ENCODE data around the gene PLK3.
"Not testable (repeated sequence)": the region's sequence is repeated elsewhere in the genome, so short reads cannot be mapped to it uniquely, and the experiment has no call there.

DNA sequence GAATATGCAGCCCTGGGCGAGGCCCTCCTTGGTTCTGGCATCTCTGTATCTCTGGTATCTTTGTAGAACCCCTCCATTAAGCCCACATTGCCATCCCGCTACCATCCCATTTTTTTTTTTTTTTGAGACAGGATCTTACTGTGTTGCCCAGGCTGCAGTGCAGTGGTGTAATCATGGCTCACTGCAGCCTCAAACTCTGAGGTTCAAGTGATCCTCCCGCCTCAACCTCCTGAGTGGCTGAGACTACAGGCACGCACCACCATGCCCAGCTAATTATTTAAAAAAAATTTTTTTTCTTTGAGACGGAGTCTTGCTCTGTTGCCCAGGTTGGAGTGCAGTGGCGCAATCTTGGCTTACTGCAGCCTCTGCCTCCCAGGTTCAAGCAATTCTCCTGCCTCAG, 24.2 kb downstream of the PLK3 start:
- not testable (repeated sequence) for TF ChIP-seq POLR2A, POLR2AphosphoS5 (IDR thresholded peaks at IDR 0.05)
- TF ChIP-seq, protein P1, sequence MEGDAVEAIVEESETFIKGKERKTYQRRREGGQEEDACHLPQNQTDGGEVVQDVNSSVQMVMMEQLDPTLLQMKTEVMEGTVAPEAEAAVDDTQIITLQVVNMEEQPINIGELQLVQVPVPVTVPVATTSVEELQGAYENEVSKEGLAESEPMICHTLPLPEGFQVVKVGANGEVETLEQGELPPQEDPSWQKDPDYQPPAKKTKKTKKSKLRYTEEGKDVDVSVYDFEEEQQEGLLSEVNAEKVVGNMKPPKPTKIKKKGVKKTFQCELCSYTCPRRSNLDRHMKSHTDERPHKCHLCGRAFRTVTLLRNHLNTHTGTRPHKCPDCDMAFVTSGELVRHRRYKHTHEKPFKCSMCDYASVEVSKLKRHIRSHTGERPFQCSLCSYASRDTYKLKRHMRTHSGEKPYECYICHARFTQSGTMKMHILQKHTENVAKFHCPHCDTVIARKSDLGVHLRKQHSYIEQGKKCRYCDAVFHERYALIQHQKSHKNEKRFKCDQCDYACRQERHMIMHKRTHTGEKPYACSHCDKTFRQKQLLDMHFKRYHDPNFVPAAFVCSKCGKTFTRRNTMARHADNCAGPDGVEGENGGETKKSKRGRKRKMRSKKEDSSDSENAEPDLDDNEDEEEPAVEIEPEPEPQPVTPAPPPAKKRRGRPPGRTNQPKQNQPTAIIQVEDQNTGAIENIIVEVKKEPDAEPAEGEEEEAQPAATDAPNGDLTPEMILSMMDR (IDR thresholded peaks at IDR 0.05) = not testable (repeated sequence)
